Stimulated activated CD4-positive, alpha-beta T cell treated with anti-CD3 and anti-CD28 coated beads, TNF-alpha, amount 100 ng/mL, for 48 hours (primary cell): ENCODE results near the gene VAMP1.
"Not testable (repeated sequence)": the region's sequence is repeated elsewhere in the genome, so short reads cannot be mapped to it uniquely, and the experiment has no call there.

Source experiments
- DNase-seq, 3 donors: peaks; one replicate each; pipeline ENCODE4 v3.0.0-alpha.2; 2020; ENCODE audit warnings: low read depth in 3 of 3

VAMP1 gene

GRCh38 chr12:6451348-6452244 lies 18.9 kb downstream of the VAMP1 start, which contains the start of gene TAPBPL:
Gene TAPBPL (plus strand): TSS chr12:6452042. CDS start chr12:6452249, 207 bp downstream.
- DNase-seq, result peak; percentile 57 to 73 (median 69)

- no peak for DNase-seq
Measured at GRCh38 chr12:6450869-6451347, 19.6 kb downstream of the VAMP1 start.

GRCh38 chr12:6450091-6450868 lies 20.2 kb downstream of the VAMP1 start:
- no peak for DNase-seq

GRCh38 chr12:6444704-6445688 lies 25.5 kb downstream of the VAMP1 start, which contains the start of gene CD27:
Gene CD27 (plus strand): TSS chr12:6444955. CDS start chr12:6445096, 141 bp downstream.
- no peak for DNase-seq

- DNase-seq, result no peak
Measured at GRCh38 chr12:6444031-6444430, 26.4 kb downstream of the VAMP1 start.

- DNase-seq, result no peak
Measured at GRCh38 chr12:6443361-6443983, 27.0 kb downstream of the VAMP1 start.

GRCh38 chr12:6442836-6443235 lies 27.6 kb downstream of the VAMP1 start:
- DNase-seq, result no peak

- no peak for DNase-seq
Measured at GRCh38 chr12:6440391-6440790, 30.1 kb downstream of the VAMP1 start.

- no peak for DNase-seq
Measured at GRCh38 chr12:6438345-6438744, 32.1 kb downstream of the VAMP1 start.

- no peak for DNase-seq
Measured at GRCh38 chr12:6437586-6437985, 32.9 kb downstream of the VAMP1 start.

GRCh38 chr12:6435961-6436715 lies 34.3 kb downstream of the VAMP1 start:
- no peak for DNase-seq

- DNase-seq, result no peak
Measured at GRCh38 chr12:6434205-6435140, 36.0 kb downstream of the VAMP1 start.

- no peak for DNase-seq
Measured at GRCh38 chr12:6432991-6433390, 37.5 kb downstream of the VAMP1 start.

- DNase-seq, result no peak
Measured at GRCh38 chr12:6430124-6430989, 40.1 kb downstream of the VAMP1 start.

GRCh38 chr12:6428326-6428725 lies 42.2 kb downstream of the VAMP1 start:
- no peak for DNase-seq

GRCh38 chr12:6427796-6428195 lies 42.7 kb downstream of the VAMP1 start:
- DNase-seq, result not testable (repeated sequence)

GRCh38 chr12:6426882-6427671 lies 43.4 kb downstream of the VAMP1 start:
- DNase-seq, result peak; percentile 88 to 95 (median 93)
